NB4 (cell line): ENCODE measurements around the gene MMEL1.
"Not testable (repeated sequence)": the region's sequence is repeated elsewhere in the genome, so short reads cannot be mapped to it uniquely, and the experiment has no call there.

Experiments
- DNase-seq: peaks from one replicate; pipeline ENCODE4 v3.0.0; 2010; ENCODE audit warnings: low read depth
- H3K4me3 ChIP-seq: one replicate; pipeline ENCODE4 v1.5.1; 2011; ENCODE audit warnings: mild to moderate bottlenecking, low read depth, low read length, moderate library complexity
- CTCF ChIP-seq: IDR thresholded peaks from one replicate; pipeline ENCODE4 v1.5.1; 2012; ENCODE audit warnings: low read depth, low read length
- MAX ChIP-seq: IDR thresholded peaks from 2 replicates; pipeline ENCODE4 v1.6.1; 2011; ENCODE audit warnings: low read depth, low read length
- MYC ChIP-seq: IDR thresholded peaks from 2 replicates; pipeline ENCODE4 v1.6.1; 2011; ENCODE audit warnings: low read depth, low read length
- POLR2A ChIP-seq: IDR thresholded peaks from 2 replicates; pipeline ENCODE4 v1.6.1; 2011; ENCODE audit warnings: mild to moderate bottlenecking; ENCODE audit not compliant: insufficient read length; ENCODE audit errors: extremely low read depth

The MMEL1 gene

DNA sequence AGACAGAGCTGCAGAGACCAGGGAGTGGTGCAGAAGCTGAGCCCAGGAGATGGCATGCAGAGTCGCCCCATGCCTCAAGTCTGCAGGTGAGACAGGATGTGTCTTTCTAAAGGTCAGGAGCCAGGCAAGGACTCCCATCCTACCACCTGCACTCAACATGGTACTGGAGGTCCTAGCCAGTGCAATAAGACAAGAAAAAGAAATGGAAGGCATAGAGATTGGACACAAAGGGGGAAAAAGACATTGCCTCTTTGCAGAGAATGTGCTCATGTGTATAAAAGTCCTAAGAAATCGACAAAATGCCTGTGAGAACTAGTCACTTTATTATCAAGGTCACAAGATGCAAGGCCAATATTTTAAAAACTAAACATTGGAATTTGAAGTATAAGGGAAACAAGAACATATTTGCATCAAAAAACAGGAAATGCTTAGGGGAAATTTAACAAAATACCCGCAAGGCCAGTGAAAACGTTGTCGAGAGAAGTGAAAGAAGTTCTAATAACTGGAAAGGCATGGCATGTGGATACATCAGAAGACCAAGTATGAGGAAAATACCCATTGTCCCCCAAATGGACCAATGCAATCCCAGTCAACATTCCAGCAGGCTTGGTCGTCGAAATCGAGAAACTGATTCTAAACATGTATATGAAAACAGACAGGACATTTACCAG lies 59.4 kb downstream of the MMEL1 start:
- TF ChIP-seq MYC: no peak
- TF ChIP-seq CTCF: no peak
- no peak for TF ChIP-seq MAX
- TF ChIP-seq POLR2A: no peak
- no peak for DNase-seq
- no peak overlapping the region for H3K4me3 ChIP-seq

GRCh38 chr1:2571348-2571747 lies 61.5 kb downstream of the MMEL1 start:
- no peak for DNase-seq
- TF ChIP-seq POLR2A (no peak), MAX (no peak), MYC (no peak), CTCF (no peak)
- no peak overlapping the region for H3K4me3 ChIP-seq

- no peak overlapping the region for H3K4me3 ChIP-seq
- TF ChIP-seq MAX (no peak), POLR2A (no peak), MYC (no peak), CTCF (no peak)
- no peak for DNase-seq
Measured at GRCh38 chr1:2570332-2570731, 62.5 kb downstream of the MMEL1 start.

- not testable (repeated sequence) for H3K4me3 ChIP-seq, DNase-seq
Measured at GRCh38 chr1:2569703-2570102, 63.1 kb downstream of the MMEL1 start.

DNA sequence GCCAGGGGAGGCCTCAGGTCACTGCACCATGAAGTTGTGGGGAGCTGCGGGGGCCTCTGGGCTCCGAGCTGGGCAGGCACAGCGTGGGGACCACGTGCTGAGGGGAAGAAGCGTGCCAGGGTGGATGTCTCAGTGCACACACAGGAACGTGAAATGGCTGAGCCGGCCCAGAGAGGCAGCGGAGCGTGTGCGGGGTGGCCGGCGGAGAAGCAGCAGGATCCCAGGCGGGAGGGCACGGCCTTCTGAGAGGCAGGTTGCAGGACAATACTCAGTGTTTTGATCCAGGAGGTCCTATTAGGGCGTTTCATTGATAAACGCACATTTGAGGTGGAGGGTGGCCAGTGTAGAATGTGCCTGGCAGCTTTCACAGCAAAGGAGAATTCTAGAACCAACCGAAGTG lies 63.8 kb downstream of the MMEL1 start:
- TF ChIP-seq POLR2A: no peak
- TF ChIP-seq MAX: no peak
- TF ChIP-seq MYC: no peak
- no peak for TF ChIP-seq CTCF
- no peak overlapping the region for H3K4me3 ChIP-seq
- no peak for DNase-seq

- DNase-seq, H3K4me3 ChIP-seq: not testable (repeated sequence)
Measured at GRCh38 chr1:2568187-2568816, 64.5 kb downstream of the MMEL1 start.

DNA sequence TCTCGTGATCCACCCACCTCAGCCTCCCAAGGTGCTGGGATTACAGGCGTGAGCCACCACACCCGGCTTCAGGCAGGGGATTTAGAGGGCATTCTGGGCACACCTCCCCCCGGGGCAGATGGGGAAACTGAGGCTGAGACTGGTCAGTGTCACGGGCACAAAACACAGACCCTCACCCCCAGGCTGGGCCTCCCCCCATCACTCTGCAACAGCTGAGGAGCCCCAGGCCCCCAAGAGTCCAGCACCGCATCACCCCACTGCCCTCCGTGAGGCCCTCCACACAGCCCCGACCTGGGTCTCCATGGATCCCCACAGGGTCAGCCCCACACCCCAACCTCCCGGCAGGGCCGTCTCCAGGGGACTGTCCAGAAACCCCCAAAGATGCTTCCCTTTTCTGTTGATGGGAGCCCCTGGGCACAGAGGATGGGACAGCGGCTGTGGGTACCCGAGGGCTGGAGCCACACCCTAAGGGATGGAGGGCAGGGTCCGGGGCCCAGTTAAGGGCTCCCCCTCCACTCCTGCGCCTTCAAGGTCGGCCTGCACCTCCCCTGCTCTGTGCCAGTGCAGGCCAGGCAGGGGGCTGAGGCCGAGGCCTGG lies 65.6 kb downstream of the MMEL1 start:
- TF ChIP-seq POLR2A (no peak), CTCF (no peak), MAX (no peak), MYC (no peak)
- no peak overlapping the region for H3K4me3 ChIP-seq
- DNase-seq: no peak
